ENCODE data around the gene POLR2B. TPM values are rescaled to one million over a fixed set of nuclear protein-coding genes. Genes with fewer than 3 reads are reported as not detected.

Gene POLR2B
- total RNA-seq, 4 donors from 2014 or later: 39.8 to 74.8 (median 53.4) TPM

DNA sequence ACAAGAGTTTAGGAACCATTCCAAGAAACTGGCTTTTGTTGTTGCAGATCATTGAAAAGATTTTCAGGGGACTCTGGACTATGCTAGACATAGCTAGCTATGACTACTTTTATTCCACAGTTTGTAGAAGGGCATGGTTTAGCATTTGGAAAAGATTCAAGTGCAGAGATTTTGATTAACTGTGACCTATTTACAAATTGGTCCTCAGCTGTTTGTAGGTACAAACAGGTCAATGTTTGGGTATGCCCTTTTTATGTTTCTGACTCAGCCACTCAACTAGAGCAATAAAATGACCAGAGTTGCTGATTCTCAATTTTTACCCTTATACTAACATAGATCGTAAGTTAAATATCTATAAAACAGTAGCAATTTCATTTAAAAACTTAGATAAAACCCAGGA, 84.8 kb downstream of the POLR2B start:
- intact Hi-C loops (cut with DNase I; ENCODE audit: low total_unique reads): no loop called here
- TF ChIP-seq, protein P1, sequence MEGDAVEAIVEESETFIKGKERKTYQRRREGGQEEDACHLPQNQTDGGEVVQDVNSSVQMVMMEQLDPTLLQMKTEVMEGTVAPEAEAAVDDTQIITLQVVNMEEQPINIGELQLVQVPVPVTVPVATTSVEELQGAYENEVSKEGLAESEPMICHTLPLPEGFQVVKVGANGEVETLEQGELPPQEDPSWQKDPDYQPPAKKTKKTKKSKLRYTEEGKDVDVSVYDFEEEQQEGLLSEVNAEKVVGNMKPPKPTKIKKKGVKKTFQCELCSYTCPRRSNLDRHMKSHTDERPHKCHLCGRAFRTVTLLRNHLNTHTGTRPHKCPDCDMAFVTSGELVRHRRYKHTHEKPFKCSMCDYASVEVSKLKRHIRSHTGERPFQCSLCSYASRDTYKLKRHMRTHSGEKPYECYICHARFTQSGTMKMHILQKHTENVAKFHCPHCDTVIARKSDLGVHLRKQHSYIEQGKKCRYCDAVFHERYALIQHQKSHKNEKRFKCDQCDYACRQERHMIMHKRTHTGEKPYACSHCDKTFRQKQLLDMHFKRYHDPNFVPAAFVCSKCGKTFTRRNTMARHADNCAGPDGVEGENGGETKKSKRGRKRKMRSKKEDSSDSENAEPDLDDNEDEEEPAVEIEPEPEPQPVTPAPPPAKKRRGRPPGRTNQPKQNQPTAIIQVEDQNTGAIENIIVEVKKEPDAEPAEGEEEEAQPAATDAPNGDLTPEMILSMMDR (IDR thresholded peaks at IDR 0.05): no peak
- no peak for TF ChIP-seq POLR2AphosphoS5 (IDR thresholded peaks at IDR 0.05)
- Histone ChIP-seq H3K9me3 (no peaks in the 10 kb centered on the region), H3K4me1 (peaks cover 6 to 47% (median 20%) of the 10 kb centered on the region in 4 donors), H3K27me3 (no peaks in the 10 kb centered on the region), H3K36me3 (no peaks in the 10 kb centered on the region), H3K27ac (peak overlapping the region; percentile 73 to 77 (median 74)), H3K4me3 (no peak overlapping the region)
- in situ Hi-C loops (cut with MboI; ENCODE audit: low pct_ligation_motif_present in 1 of 4, low pct_unique_long_range_greater_than_20kb in 1 of 4, low sequenced_read_pairs in 3 of 4): no loop called here
- no peak for DNase-seq
- WGBS, 2 donors (ENCODE audit: low coverage in 1 of 2): 45 to 85% methylated on average over 1 of the region's 1 CpG

GRCh38 chr4:57064120-57064519, 85.4 kb downstream of the POLR2B start:
- Histone ChIP-seq H3K4me3 (no peak overlapping the region), H3K9me3 (no peaks in the 10 kb centered on the region), H3K27ac (peak overlapping the region; percentile 73 to 77 (median 74)), H3K4me1 (peaks cover 6 to 47% (median 20%) of the 10 kb centered on the region in 4 donors), H3K36me3 (no peaks in the 10 kb centered on the region), H3K27me3 (no peaks in the 10 kb centered on the region)
- no peak for DNase-seq
- TF ChIP-seq POLR2A (IDR thresholded peaks at IDR 0.05) (no peak), POLR2AphosphoS5 (IDR thresholded peaks at IDR 0.05) (no peak), EP300 (IDR thresholded peaks at IDR 0.05; ENCODE audit: low read depth) (no peak)
- TF ChIP-seq, protein P1 (IDR thresholded peaks at IDR 0.05): no peak
- in situ Hi-C loops (cut with MboI; ENCODE audit: low pct_ligation_motif_present in 1 of 4, low pct_unique_long_range_greater_than_20kb in 1 of 4, low sequenced_read_pairs in 3 of 4): no loop called here
- intact Hi-C loops (cut with DNase I; ENCODE audit: low total_unique reads): no loop called here
- 54 to 80% methylated on average over 1 to 2 of the region's 2 CpGs for WGBS, 2 donors (ENCODE audit: low coverage in 1 of 2)

DNA sequence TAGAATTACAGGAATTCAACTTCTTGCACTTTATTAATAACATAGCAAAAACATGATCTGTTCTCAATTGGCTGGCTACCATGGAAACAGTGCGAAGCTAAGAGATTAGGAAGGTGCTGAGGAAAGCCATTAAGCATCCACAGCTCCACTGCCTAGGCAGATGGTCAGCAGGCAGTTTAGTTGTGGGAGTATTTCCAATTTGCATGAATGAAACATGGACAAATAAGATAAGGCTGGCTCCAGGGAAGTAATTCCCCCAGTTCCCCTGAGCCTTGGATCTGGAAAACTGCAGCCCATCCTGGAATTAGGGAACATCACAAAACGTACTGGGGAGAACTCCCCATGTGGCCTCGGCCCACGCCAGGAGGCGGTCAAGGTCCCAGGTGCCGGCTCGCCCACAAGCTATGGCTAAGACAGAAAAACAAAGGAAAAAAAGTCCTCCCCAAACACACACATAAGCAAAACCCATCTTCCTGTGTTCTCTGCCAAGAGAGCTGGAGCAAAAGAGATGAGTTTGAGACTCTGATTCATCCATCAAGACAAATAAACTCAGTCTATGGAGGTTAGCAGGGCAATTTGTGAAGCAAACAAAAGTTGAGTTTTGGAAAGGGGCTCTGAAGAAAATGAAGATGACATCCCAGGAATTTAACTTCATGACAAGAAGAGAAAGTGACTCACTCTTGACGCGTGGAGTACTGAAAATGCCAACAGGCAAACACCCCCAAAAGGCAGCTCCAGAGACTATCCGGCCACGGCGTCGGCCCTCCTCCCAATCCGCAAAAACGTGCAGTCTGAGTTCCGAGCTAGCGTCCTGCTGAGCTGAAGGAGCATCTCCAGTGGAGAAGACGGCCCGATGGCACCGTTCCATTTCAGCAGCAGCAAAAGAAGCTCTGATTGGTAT, 86.4 kb downstream of the POLR2B start:
- intact Hi-C loops (cut with DNase I; ENCODE audit: low total_unique reads) (no loop called here), in situ Hi-C loops (cut with MboI; ENCODE audit: low pct_ligation_motif_present in 1 of 4, low pct_unique_long_range_greater_than_20kb in 1 of 4, low sequenced_read_pairs in 3 of 4) (no loop called here)
- 60 to 72% methylated on average over 3 to 20 of the region's 20 CpGs for WGBS, 2 donors (ENCODE audit: low coverage in 1 of 2)
- Histone ChIP-seq H3K27me3 (no peaks in the 10 kb centered on the region), H3K27ac (peak overlapping the region; percentile 73 to 77 (median 74)), H3K9me3 (no peaks in the 10 kb centered on the region), H3K4me3 (no peak overlapping the region), H3K4me1 (peaks cover 5 to 43% (median 19%) of the 10 kb centered on the region in 4 donors), H3K36me3 (no peaks in the 10 kb centered on the region)
- TF ChIP-seq POLR2AphosphoS5 (IDR thresholded peaks at IDR 0.05) (peak in 2 of 3 donors; percentile 7 to 31), POLR2A (IDR thresholded peaks at IDR 0.05) (no peak)
- peak; percentile 45 for DNase-seq

GRCh38 chr4:57065730-57066482, 87.2 kb downstream of the POLR2B start:
- Histone ChIP-seq H3K4me1 (peaks cover 3 to 34% (median 13%) of the 10 kb centered on the region in 4 donors), H3K27ac (peak overlapping the region; percentile 73 to 77 (median 74)), H3K4me3 (no peak overlapping the region), H3K36me3 (no peaks in the 10 kb centered on the region), H3K9me3 (no peaks in the 10 kb centered on the region), H3K27me3 (no peaks in the 10 kb centered on the region)
- no peak for DNase-seq
- WGBS, 2 donors (ENCODE audit: low coverage in 1 of 2): 69 to 82% methylated on average over 4 to 5 of the region's 5 CpGs
- in situ Hi-C loops (cut with MboI; ENCODE audit: low pct_ligation_motif_present in 1 of 4, low pct_unique_long_range_greater_than_20kb in 1 of 4, low sequenced_read_pairs in 3 of 4): no loop called here
- TF ChIP-seq, protein P1 (IDR thresholded peaks at IDR 0.05): no peak
- no peak for TF ChIP-seq POLR2AphosphoS5 (IDR thresholded peaks at IDR 0.05)
- TF ChIP-seq EP300 (IDR thresholded peaks at IDR 0.05; ENCODE audit: low read depth): no peak
- TF ChIP-seq POLR2A (IDR thresholded peaks at IDR 0.05): no peak
- intact Hi-C loops (cut with DNase I; ENCODE audit: low total_unique reads): no loop called here

Data from transverse colon (tissue), 4 donors.